ENCODE measurements around the gene ALG14.

The ALG14 gene

DNA sequence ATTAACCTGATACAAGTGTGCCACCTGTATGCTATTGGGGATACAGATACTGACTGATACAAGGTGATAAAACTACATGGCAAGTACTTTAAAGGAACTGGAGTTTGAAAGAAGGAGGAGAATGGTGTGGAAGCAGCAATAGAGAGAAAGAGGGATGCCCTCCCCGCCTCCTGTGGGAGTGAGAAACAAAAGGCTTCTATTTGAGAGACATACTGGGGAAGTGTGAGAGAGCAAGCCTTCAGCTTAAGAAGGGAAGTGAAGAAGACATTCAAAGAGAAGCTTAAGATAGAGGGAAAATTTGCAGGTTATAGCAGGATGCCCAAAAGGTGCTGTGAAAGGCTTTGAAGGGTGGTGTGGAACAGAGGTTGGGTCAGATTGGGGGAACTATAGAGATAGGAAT is 7.7 kb upstream of the ALG14 start:
- Histone ChIP-seq H3K9ac (ENCODE audit: low read length) (no peak overlapping the region), H3K27me3 (ENCODE audit: insufficient read depth, low read length) (no peaks in the 10 kb centered on the region), H4K20me1 (ENCODE audit: insufficient read depth, low read length) (no peaks in the 10 kb centered on the region), H3K9me2 (ENCODE audit: low read depth, low read length) (no peaks in the 10 kb centered on the region), H3K79me2 (ENCODE audit: insufficient read depth, low read length) (no peaks in the 10 kb centered on the region), H3K27ac (ENCODE audit: low read depth, low read length, poor library complexity, severe bottlenecking) (no peak overlapping the region), H3F3A (ENCODE audit: insufficient read depth, low read length) (no peaks in the 10 kb centered on the region), H3K4me1 (ENCODE audit: insufficient read depth, low read length, severe bottlenecking) (no peaks in the 10 kb centered on the region), H3K4me2 (ENCODE audit: low read length) (no peak overlapping the region), H3K9me3 (ENCODE audit: low read length) (no peaks in the 10 kb centered on the region), H3K36me3 (ENCODE audit: insufficient read depth, low read length) (no peaks in the 10 kb centered on the region), H3K4me3 (ENCODE audit: low read depth, low read length, poor library complexity, severe bottlenecking) (no peak overlapping the region), H2AFZ (ENCODE audit: low read length) (no peak overlapping the region)
- TF ChIP-seq CTCF (IDR thresholded peaks at IDR 0.05; ENCODE audit: low read length) = no peak
- no peak for TF ChIP-seq EZH2 (IDR thresholded peaks at IDR 0.05; ENCODE audit: borderline replicate concordance, low read length)

- Histone ChIP-seq H3K9me2 (ENCODE audit: low read depth, low read length) (no peaks in the 10 kb centered on the region), H3K4me3 (ENCODE audit: low read depth, low read length, poor library complexity, severe bottlenecking) (no peak overlapping the region), H3K27me3 (ENCODE audit: insufficient read depth, low read length) (no peaks in the 10 kb centered on the region), H3K4me2 (ENCODE audit: low read length) (no peak overlapping the region), H3K4me1 (ENCODE audit: insufficient read depth, low read length, severe bottlenecking) (peaks cover 15% of the 10 kb centered on the region), H3K9me3 (ENCODE audit: low read length) (no peaks in the 10 kb centered on the region), H3F3A (ENCODE audit: insufficient read depth, low read length) (no peaks in the 10 kb centered on the region), H2AFZ (ENCODE audit: low read length) (no peak overlapping the region), H3K9ac (ENCODE audit: low read length) (no peak overlapping the region), H3K79me2 (ENCODE audit: insufficient read depth, low read length) (no peaks in the 10 kb centered on the region), H3K27ac (ENCODE audit: low read depth, low read length, poor library complexity, severe bottlenecking) (no peak overlapping the region), H3K36me3 (ENCODE audit: insufficient read depth, low read length) (no peaks in the 10 kb centered on the region), H4K20me1 (ENCODE audit: insufficient read depth, low read length) (no peaks in the 10 kb centered on the region)
- TF ChIP-seq CTCF (IDR thresholded peaks at IDR 0.05; ENCODE audit: low read length) (no peak), EZH2 (IDR thresholded peaks at IDR 0.05; ENCODE audit: borderline replicate concordance, low read length) (no peak)
Observed at GRCh38 chr1:95076034-95076433, 3.3 kb upstream of the ALG14 start.

GRCh38 chr1:95073446-95073845 is 695 bp upstream of the ALG14 start:
- peaks cover 15% of the 10 kb centered on the region for H3K4me1 ChIP-seq (ENCODE audit: insufficient read depth, low read length, severe bottlenecking)
- no peak overlapping the region for H3K27ac ChIP-seq (ENCODE audit: low read depth, low read length, poor library complexity, severe bottlenecking)
- no peaks in the 10 kb centered on the region for H3F3A ChIP-seq (ENCODE audit: insufficient read depth, low read length)
- no peaks in the 10 kb centered on the region for H3K9me2 ChIP-seq (ENCODE audit: low read depth, low read length)
- H3K36me3 ChIP-seq (ENCODE audit: insufficient read depth, low read length) = no peaks in the 10 kb centered on the region
- no peak for TF ChIP-seq CTCF (IDR thresholded peaks at IDR 0.05; ENCODE audit: low read length)
- TF ChIP-seq EZH2 (IDR thresholded peaks at IDR 0.05; ENCODE audit: borderline replicate concordance, low read length) = no peak
- H3K9me3 ChIP-seq (ENCODE audit: low read length) = no peaks in the 10 kb centered on the region
- no peaks in the 10 kb centered on the region for H3K79me2 ChIP-seq (ENCODE audit: insufficient read depth, low read length)
- peak overlapping the region; percentile 95 for H2AFZ ChIP-seq (ENCODE audit: low read length)
- no peaks in the 10 kb centered on the region for H4K20me1 ChIP-seq (ENCODE audit: insufficient read depth, low read length)
- H3K4me2 ChIP-seq (ENCODE audit: low read length) = peak overlapping the region; percentile 87
- no peaks in the 10 kb centered on the region for H3K27me3 ChIP-seq (ENCODE audit: insufficient read depth, low read length)
- peak overlapping the region; percentile 84 for H3K4me3 ChIP-seq (ENCODE audit: low read depth, low read length, poor library complexity, severe bottlenecking)
- peak overlapping the region; percentile 83 for H3K9ac ChIP-seq (ENCODE audit: low read length)

Measured in OCI-LY1 (cell line).